GM12873 (cell line): ENCODE results near the gene CEP131.

Source experiments
- TF ChIP-seq, protein P1 (sequence below): IDR thresholded peaks from 2 replicates; pipeline ENCODE4 v1.5.1; 2012; ENCODE audit warnings: low read depth, mild to moderate bottlenecking, moderate library complexity, low read length, control low read depth; ENCODE audit not compliant: insufficient read depth; ENCODE audit errors: missing control alignments

The CEP131 gene

DNA sequence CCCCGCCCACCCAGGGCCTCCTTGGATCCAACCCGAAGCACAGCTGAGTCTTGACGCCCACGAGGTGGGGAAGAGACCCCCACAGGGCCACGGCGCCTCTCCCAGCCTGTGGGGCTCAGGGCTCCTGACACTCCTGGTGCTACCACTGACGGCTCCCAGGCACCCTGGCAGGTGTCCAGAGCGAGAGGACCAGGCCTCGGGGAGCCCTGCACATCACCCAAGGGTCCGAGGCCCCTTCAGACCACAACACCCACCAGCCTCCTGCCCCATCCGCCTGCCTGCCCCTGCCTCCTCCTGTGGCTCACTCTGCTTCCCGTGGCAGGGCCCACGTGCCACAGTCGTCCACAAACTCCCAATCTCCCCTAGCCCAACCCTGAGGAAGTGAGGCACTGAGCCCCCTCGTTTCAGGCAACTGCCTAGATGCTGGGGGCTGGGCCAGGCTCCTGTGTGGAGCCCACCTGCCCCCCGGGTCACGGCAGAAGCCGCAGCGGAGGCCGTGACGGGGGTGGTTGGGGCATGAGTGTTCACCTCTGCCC, 28.5 kb downstream of the CEP131 start:
- TF ChIP-seq, protein P1, sequence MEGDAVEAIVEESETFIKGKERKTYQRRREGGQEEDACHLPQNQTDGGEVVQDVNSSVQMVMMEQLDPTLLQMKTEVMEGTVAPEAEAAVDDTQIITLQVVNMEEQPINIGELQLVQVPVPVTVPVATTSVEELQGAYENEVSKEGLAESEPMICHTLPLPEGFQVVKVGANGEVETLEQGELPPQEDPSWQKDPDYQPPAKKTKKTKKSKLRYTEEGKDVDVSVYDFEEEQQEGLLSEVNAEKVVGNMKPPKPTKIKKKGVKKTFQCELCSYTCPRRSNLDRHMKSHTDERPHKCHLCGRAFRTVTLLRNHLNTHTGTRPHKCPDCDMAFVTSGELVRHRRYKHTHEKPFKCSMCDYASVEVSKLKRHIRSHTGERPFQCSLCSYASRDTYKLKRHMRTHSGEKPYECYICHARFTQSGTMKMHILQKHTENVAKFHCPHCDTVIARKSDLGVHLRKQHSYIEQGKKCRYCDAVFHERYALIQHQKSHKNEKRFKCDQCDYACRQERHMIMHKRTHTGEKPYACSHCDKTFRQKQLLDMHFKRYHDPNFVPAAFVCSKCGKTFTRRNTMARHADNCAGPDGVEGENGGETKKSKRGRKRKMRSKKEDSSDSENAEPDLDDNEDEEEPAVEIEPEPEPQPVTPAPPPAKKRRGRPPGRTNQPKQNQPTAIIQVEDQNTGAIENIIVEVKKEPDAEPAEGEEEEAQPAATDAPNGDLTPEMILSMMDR: no peak

DNA sequence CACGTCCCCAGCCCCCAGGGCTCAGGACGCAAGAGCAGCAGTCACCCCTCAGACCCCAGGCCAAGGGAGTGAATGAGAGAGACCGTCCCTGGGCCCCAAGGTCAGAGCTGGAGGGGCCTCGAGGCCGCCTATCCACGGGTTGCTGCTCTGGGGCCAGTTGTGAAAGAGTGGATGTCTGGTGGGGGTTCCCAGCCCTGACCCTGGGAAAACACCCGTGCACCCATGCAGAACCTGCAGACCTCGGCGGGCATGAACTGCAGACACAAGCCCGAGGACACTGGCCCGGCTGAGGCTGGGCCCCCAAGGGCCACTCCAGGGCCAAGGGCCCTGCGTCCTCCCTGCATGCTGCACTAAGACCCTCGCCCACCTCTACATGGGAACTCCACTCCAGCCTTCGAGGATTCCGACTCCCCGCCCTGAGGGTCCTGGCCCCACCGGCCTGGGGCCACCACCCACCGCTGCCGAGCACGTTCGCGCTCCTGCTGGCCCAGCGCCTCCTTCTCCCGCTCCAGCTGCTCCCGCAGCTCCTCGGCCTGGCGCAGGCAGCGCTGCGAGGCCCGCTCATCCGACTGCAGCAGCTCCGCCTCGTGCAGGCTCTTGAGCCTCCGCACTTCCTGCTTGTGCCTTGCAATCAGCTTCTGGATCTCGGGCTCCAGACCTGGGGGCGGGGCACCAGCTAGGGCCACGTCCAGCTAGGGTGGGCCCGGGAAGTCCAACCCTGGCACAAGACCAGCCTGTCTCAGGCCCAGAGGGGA, 29.1 kb downstream of the CEP131 start:
- TF ChIP-seq, protein P1: no peak

DNA sequence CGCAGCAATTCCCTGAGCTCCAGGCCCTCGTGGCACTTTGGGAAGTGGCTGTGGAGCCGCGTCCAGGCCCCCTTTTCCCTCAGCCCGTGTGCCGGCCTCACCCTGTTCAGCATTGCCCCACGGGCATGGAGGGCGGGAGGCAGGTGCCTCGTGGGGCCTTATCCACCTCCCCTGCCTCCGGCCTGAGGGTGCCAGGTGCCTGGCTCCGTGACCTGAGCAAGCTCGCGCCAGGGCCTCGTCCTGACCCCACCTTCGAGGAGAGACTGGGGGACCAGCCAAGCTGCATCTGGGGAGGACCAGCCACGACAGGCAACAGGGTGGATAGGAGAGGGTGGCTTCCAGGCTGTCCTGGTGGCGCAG, 29.7 kb downstream of the CEP131 start:
- TF ChIP-seq, protein P1: no peak

DNA sequence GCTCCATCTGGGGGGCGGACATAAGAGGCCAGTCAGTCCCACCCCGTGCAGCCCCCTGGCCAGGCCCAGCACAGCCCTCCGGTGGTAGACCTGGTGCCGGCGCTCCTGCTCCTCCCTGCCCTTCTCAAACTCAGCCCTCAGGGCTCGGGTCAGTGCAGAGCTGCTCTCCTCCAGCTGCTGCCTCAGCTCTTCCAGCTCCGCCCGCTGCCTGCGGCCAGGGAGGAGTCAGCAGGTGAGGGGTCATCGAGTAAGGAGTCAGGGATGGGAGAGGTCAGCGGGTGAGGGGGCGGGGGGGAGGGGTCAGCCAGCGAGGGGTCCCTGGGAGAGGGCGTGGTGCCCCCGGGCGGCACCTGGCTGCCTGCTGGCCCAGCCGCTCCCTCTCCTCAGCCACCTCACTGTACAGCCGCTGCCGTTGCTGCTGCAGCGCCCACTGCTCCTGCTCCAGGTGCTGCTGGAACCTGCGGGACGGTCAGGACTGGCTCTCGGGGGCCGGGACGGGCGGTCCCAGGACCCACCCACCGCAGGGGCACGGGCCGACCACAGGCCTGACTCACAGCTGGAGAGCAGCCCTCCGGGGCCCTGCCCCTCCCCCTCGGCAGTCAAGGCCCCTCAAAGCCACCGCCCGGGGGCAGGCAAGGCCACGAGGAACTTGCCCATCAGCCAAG, 30.2 kb downstream of the CEP131 start:
- TF ChIP-seq, protein P1: no peak

DNA sequence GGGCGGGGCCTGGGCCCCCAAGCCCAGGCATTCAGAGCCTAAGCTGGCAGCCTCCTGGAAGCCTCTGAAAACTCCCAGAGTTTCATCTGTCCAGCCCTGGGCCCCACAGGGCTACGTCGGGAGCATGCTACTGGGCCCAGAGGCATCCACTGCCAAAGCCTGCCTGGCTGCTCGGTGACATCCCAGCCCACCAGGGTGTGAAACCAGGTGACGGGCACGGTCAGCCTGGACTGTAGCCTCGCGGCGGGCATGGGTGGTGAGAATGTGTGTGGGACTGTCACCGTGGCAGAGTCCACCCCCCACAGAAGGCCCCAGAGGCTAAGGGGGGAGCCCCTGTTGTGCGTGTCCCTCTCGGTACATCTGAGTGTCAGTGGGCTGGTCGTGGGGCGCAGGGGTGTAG, 31.1 kb downstream of the CEP131 start:
- TF ChIP-seq, protein P1: no peak

GRCh38 chr17:81191116-81191515, 31.6 kb downstream of the CEP131 start:
- TF ChIP-seq, protein P1: no peak

- TF ChIP-seq, protein P1: no peak
These were observed 32.2 kb downstream of the CEP131 start for GRCh38 chr17:81190591-81190990.
